IPS-18c (cell line): ENCODE data around the gene EFCAB9.

Experiments
- H3K4me3 ChIP-seq: 2 replicates; pipeline ENCODE4 v1.7.0; 2013; ENCODE audit warnings: low read depth, mild to moderate bottlenecking, low read length, moderate library complexity; ENCODE audit not compliant: insufficient read depth
- H3K9me3 ChIP-seq: one replicate; pipeline ENCODE4 v1.6.1; 2013; ENCODE audit warnings: mild to moderate bottlenecking, low read length, moderate library complexity; ENCODE audit not compliant: control insufficient read depth, insufficient read depth

EFCAB9 gene

GRCh38 chr5:172162323-172162986 lies 31.5 kb upstream of the EFCAB9 start:
- H3K4me3 ChIP-seq = no peak overlapping the region
- no peaks in the 10 kb centered on the region for H3K9me3 ChIP-seq

- H3K4me3 ChIP-seq = no peak overlapping the region
- H3K9me3 ChIP-seq = no peaks in the 10 kb centered on the region
Measured at GRCh38 chr5:172162987-172163343, 31.0 kb upstream of the EFCAB9 start.

- H3K9me3 ChIP-seq = no peaks in the 10 kb centered on the region
- no peak overlapping the region for H3K4me3 ChIP-seq
Measured at GRCh38 chr5:172163346-172163745, 30.6 kb upstream of the EFCAB9 start.

- no peaks in the 10 kb centered on the region for H3K9me3 ChIP-seq
- H3K4me3 ChIP-seq = no peak overlapping the region
Measured at GRCh38 chr5:172164769-172165212, 29.2 kb upstream of the EFCAB9 start.

- Histone ChIP-seq H3K4me3 (no peak overlapping the region), H3K9me3 (no peaks in the 10 kb centered on the region)
Measured at GRCh38 chr5:172165465-172165864, 28.5 kb upstream of the EFCAB9 start.

GRCh38 chr5:172166030-172166826 lies 27.7 kb upstream of the EFCAB9 start:
- Histone ChIP-seq H3K9me3 (no peaks in the 10 kb centered on the region), H3K4me3 (no peak overlapping the region)

- H3K9me3 ChIP-seq = no peaks in the 10 kb centered on the region
- H3K4me3 ChIP-seq = no peak overlapping the region
Measured at GRCh38 chr5:172167895-172168294, 26.1 kb upstream of the EFCAB9 start.

GRCh38 chr5:172168311-172168710 lies 25.7 kb upstream of the EFCAB9 start:
- no peak overlapping the region for H3K4me3 ChIP-seq
- H3K9me3 ChIP-seq = no peaks in the 10 kb centered on the region

GRCh38 chr5:172169216-172169615 lies 24.8 kb upstream of the EFCAB9 start:
- H3K4me3 ChIP-seq = no peak overlapping the region
- no peaks in the 10 kb centered on the region for H3K9me3 ChIP-seq

GRCh38 chr5:172170251-172170701 lies 23.7 kb upstream of the EFCAB9 start:
- H3K9me3 ChIP-seq = no peaks in the 10 kb centered on the region
- H3K4me3 ChIP-seq = no peak overlapping the region

- H3K4me3 ChIP-seq = no peak overlapping the region
- no peaks in the 10 kb centered on the region for H3K9me3 ChIP-seq
Measured at GRCh38 chr5:172171118-172171517, 22.9 kb upstream of the EFCAB9 start.

- Histone ChIP-seq H3K4me3 (no peak overlapping the region), H3K9me3 (no peaks in the 10 kb centered on the region)
Measured at GRCh38 chr5:172172912-172173563, 20.9 kb upstream of the EFCAB9 start.

- no peak overlapping the region for H3K4me3 ChIP-seq
- H3K9me3 ChIP-seq = no peaks in the 10 kb centered on the region
Measured at GRCh38 chr5:172173564-172174153, 20.3 kb upstream of the EFCAB9 start.

GRCh38 chr5:172175263-172175719 lies 18.7 kb upstream of the EFCAB9 start:
- no peaks in the 10 kb centered on the region for H3K9me3 ChIP-seq
- no peak overlapping the region for H3K4me3 ChIP-seq

GRCh38 chr5:172177176-172177575 lies 16.8 kb upstream of the EFCAB9 start:
- H3K9me3 ChIP-seq = no peaks in the 10 kb centered on the region
- H3K4me3 ChIP-seq = no peak overlapping the region

GRCh38 chr5:172178301-172178987 lies 15.5 kb upstream of the EFCAB9 start:
- Histone ChIP-seq H3K9me3 (no peaks in the 10 kb centered on the region), H3K4me3 (no peak overlapping the region)
